ENCODE data around the gene LMTK2. TPM values are rescaled to one million over a fixed set of nuclear protein-coding genes. Genes with fewer than 3 reads are reported as not detected.

Gene LMTK2
- 4.6 and 6.4 TPM in 2 replicates for total RNA-seq (2014; rRNA removed; shearing (Covaris generic))
- polyA plus RNA-seq (2016; fragmentation: Nextera tagmentation; extraction: Ambion mirVana), result 2.1 and 2.3 TPM in 2 replicates

- no peaks in the 10 kb centered on the region for H3K9me3 ChIP-seq (ENCODE audit: low read depth)
- peak within 1 kb of the TSS; percentile 88 for H2AFZ ChIP-seq
- TF ChIP-seq EZH2phosphoT487 (IDR thresholded peaks at IDR 0.05; ENCODE audit: insufficient read depth, low read depth), result no peak
- no peak for TF ChIP-seq EZH2 (IDR thresholded peaks at IDR 0.05; ENCODE audit: insufficient read depth, poor library complexity, severe bottlenecking)
- H3K79me2 ChIP-seq (ENCODE audit: insufficient read depth), result peaks cover 48% of the 10 kb centered on the region
- 0 to 1% methylated on average over 69 to 70 of the region's 75 CpGs for WGBS, 2 experiments (ENCODE audit: low coverage in 1 of 2, low lambda C conversion rate in 2 of 2, missing lambda C conversion rate in 2 of 2)
- no peaks in the 10 kb centered on the region for H3F3A ChIP-seq (ENCODE audit: insufficient read depth)
- no peaks in the 10 kb centered on the region for H3K9me2 ChIP-seq (ENCODE audit: insufficient read depth)
- peak; percentile 97 for DNase-seq
- peak within 1 kb of the TSS; percentile 85 for H3K9ac ChIP-seq
- in situ Hi-C loops (cut with MboI), result no loop called here
- H3K27me3 ChIP-seq (replicated peaks; ENCODE audit: insufficient read depth), result no peaks in the 10 kb centered on the region
- H3K4me3 ChIP-seq, result peak within 1 kb of the TSS; percentile 85
- H3K27ac ChIP-seq, result peak within 1 kb of the TSS; percentile 67
- H3K36me3 ChIP-seq (ENCODE audit: low read depth), result no peaks in the 10 kb centered on the region
- H3K4me2 ChIP-seq (ENCODE audit: unreplicated experiment), result peak within 1 kb of the TSS; percentile 90
- H4K20me1 ChIP-seq (ENCODE audit: insufficient read depth), result no peaks in the 10 kb centered on the region
- H3K4me1 ChIP-seq (ENCODE audit: insufficient read depth), result peaks cover 10% of the 10 kb centered on the region; the same call in 1 of the 2 replicates
These were observed at the start of gene LMTK2 for GRCh38 chr7:98106647-98107312. TSS of gene LMTK2 (plus strand) at chr7:98106862. CDS start at chr7:98107178, 316 bp downstream.

GRCh38 chr7:98057157-98057556 lies 49.5 kb upstream of the LMTK2 start:
- no peaks in the 10 kb centered on the region for H4K20me1 ChIP-seq (ENCODE audit: insufficient read depth)
- H3K4me1 ChIP-seq (ENCODE audit: insufficient read depth), result no peaks in the 10 kb centered on the region
- no peaks in the 10 kb centered on the region for H3F3A ChIP-seq (ENCODE audit: insufficient read depth)
- no peaks in the 10 kb centered on the region for H3K79me2 ChIP-seq (ENCODE audit: insufficient read depth)
- no peaks in the 10 kb centered on the region for H3K9me3 ChIP-seq (ENCODE audit: low read depth)
- H3K27ac ChIP-seq, result no peak overlapping the region
- no peaks in the 10 kb centered on the region for H3K9me2 ChIP-seq (ENCODE audit: insufficient read depth)
- no peak for DNase-seq
- peaks cover 10% of the 10 kb centered on the region; the same call in 1 of the 2 replicates for H3K27me3 ChIP-seq (replicated peaks; ENCODE audit: insufficient read depth)
- WGBS, 2 experiments (ENCODE audit: low coverage in 1 of 2, low lambda C conversion rate in 2 of 2, missing lambda C conversion rate in 2 of 2), result 34 to 41% methylated on average over 2 of the region's 2 CpGs
- H3K4me2 ChIP-seq (ENCODE audit: unreplicated experiment), result no peak overlapping the region
- in situ Hi-C loops (cut with MboI), result no loop called here
- TF ChIP-seq EZH2 (IDR thresholded peaks at IDR 0.05; ENCODE audit: insufficient read depth, poor library complexity, severe bottlenecking), result no peak
- TF ChIP-seq EZH2phosphoT487 (IDR thresholded peaks at IDR 0.05; ENCODE audit: insufficient read depth, low read depth), result no peak
- no peak overlapping the region for H2AFZ ChIP-seq
- H3K36me3 ChIP-seq (ENCODE audit: low read depth), result no peaks in the 10 kb centered on the region
- no peak overlapping the region for H3K4me3 ChIP-seq
- no peak overlapping the region for H3K9ac ChIP-seq

GRCh38 chr7:98058186-98058585 lies 48.5 kb upstream of the LMTK2 start:
- no peaks in the 10 kb centered on the region for H4K20me1 ChIP-seq (ENCODE audit: insufficient read depth)
- no peaks in the 10 kb centered on the region for H3K4me1 ChIP-seq (ENCODE audit: insufficient read depth)
- 34 to 38% methylated on average over 10 of the region's 10 CpGs for WGBS, 2 experiments (ENCODE audit: low coverage in 1 of 2, low lambda C conversion rate in 2 of 2, missing lambda C conversion rate in 2 of 2)
- no peaks in the 10 kb centered on the region for H3K9me3 ChIP-seq (ENCODE audit: low read depth)
- no peaks in the 10 kb centered on the region for H3F3A ChIP-seq (ENCODE audit: insufficient read depth)
- no peaks in the 10 kb centered on the region for H3K36me3 ChIP-seq (ENCODE audit: low read depth)
- H3K27ac ChIP-seq, result no peak overlapping the region
- H3K4me2 ChIP-seq (ENCODE audit: unreplicated experiment), result no peak overlapping the region
- no peaks in the 10 kb centered on the region for H3K9me2 ChIP-seq (ENCODE audit: insufficient read depth)
- no peak for DNase-seq
- peaks cover 5% of the 10 kb centered on the region; the same call in 1 of the 2 replicates for H3K27me3 ChIP-seq (replicated peaks; ENCODE audit: insufficient read depth)
- no peak overlapping the region for H3K4me3 ChIP-seq
- in situ Hi-C loops (cut with MboI), result no loop called here
- H2AFZ ChIP-seq, result no peak overlapping the region
- no peaks in the 10 kb centered on the region for H3K79me2 ChIP-seq (ENCODE audit: insufficient read depth)
- no peak overlapping the region for H3K9ac ChIP-seq
- TF ChIP-seq EZH2 (IDR thresholded peaks at IDR 0.05; ENCODE audit: insufficient read depth, poor library complexity, severe bottlenecking), result no peak
- no peak for TF ChIP-seq EZH2phosphoT487 (IDR thresholded peaks at IDR 0.05; ENCODE audit: insufficient read depth, low read depth)

- DNase-seq, result no peak
- Histone ChIP-seq H4K20me1 (ENCODE audit: insufficient read depth) (no peaks in the 10 kb centered on the region), H2AFZ (no peak overlapping the region), H3K9me3 (ENCODE audit: low read depth) (no peaks in the 10 kb centered on the region), H3F3A (ENCODE audit: insufficient read depth) (no peaks in the 10 kb centered on the region), H3K4me1 (ENCODE audit: insufficient read depth) (no peaks in the 10 kb centered on the region), H3K4me2 (ENCODE audit: unreplicated experiment) (no peak overlapping the region), H3K9ac (no peak overlapping the region), H3K79me2 (ENCODE audit: insufficient read depth) (no peaks in the 10 kb centered on the region), H3K36me3 (ENCODE audit: low read depth) (no peaks in the 10 kb centered on the region), H3K4me3 (no peak overlapping the region), H3K27me3 (replicated peaks; ENCODE audit: insufficient read depth) (no peaks in the 10 kb centered on the region), H3K9me2 (ENCODE audit: insufficient read depth) (no peaks in the 10 kb centered on the region), H3K27ac (no peak overlapping the region)
- WGBS, 2 experiments (ENCODE audit: low coverage in 1 of 2, low lambda C conversion rate in 2 of 2, missing lambda C conversion rate in 2 of 2), result 6 to 38% methylated on average over 1 of the region's 1 CpG
- no peak for TF ChIP-seq EZH2phosphoT487 (IDR thresholded peaks at IDR 0.05; ENCODE audit: insufficient read depth, low read depth)
- TF ChIP-seq EZH2 (IDR thresholded peaks at IDR 0.05; ENCODE audit: insufficient read depth, poor library complexity, severe bottlenecking), result no peak
- in situ Hi-C loops (cut with MboI), result no loop called here
These were observed 42.4 kb upstream of the LMTK2 start for GRCh38 chr7:98064233-98064632.
